ENCODE data around the gene CHPF. TPM values are rescaled to one million over a fixed set of nuclear protein-coding genes. Genes with fewer than 3 reads are reported as not detected.

The CHPF gene
- total RNA-seq, 1 experiment from 2014 or later = 13.8 TPM

DNA sequence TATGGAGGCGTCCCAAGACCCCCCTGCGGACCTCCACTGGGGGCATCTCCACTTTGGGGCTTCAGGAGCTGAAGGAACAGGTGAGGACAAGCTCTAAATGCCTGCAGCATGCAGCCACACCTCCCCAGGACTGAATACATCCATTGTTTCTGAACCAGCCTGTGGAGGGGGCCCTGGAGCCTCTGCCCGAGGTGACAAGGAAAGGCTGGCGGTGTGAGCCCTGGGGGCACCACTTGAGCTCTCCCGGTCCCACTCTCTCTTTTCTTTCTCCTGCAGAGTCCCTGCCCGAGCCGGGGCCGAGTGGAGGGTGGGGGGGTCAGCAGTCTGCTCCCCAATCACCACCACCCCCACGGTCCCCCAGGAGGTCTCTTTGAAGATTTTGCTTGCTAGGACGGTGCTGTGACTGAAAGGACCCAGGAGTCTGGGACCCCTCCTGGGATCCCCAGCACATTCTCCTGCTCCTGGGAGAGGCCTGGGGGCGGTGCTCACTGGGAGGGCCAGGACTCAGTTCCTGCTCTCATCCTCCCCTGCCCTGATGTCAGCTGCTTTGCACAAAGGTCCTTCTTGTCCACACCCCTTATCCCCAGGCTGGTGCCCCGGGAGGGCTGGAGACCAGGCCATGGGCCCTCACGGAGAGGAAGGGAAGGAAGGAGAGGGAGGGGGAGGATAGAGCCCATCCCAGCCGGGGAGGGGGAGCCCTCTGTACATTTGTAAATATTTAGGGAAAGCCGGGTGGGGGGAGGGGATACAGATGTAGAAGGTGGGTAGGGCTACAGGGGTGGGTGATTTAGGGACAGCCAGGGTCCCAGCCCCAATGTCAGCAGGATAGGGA, 5.7 kb downstream of the CHPF start:
- no peak for DNase-seq (ENCODE audit: low spot score)
- Histone ChIP-seq H3K4me3 (ENCODE audit: low read depth, low read length, poor library complexity, severe bottlenecking) (no peak overlapping the region), H3K36me3 (ENCODE audit: insufficient read depth, low read length, poor library complexity, severe bottlenecking) (peaks cover 3% of the 10 kb centered on the region), H3K27me3 (replicated peaks; ENCODE audit: insufficient read depth, low read depth, low read length, poor library complexity) (no peaks in the 10 kb centered on the region), H3K4me1 (ENCODE audit: insufficient read depth, low read length, poor library complexity, severe bottlenecking) (peaks cover 11% of the 10 kb centered on the region), H3K9me3 (ENCODE audit: low read depth, low read length, poor library complexity, severe bottlenecking) (no peaks in the 10 kb centered on the region), H3K27ac (ENCODE audit: low read depth, low read length, poor library complexity, severe bottlenecking) (peak overlapping the region; percentile 23)
- ChIA-PET CTCF (no interaction called here), POLR2A (ENCODE audit: low non-redundant PET) (no interaction called here)
- intact Hi-C loops (cut with micrococcal nuclease; ENCODE audit: unreplicated experiment) = no loop called here
- BruUV-seq (replicated peaks) = no TSS peak
- TF ChIP-seq EZH2 (IDR thresholded peaks at IDR 0.05; ENCODE audit: borderline replicate concordance, low read depth, low read length, poor library complexity, severe bottlenecking) = no peak
- TF ChIP-seq, protein P1, sequence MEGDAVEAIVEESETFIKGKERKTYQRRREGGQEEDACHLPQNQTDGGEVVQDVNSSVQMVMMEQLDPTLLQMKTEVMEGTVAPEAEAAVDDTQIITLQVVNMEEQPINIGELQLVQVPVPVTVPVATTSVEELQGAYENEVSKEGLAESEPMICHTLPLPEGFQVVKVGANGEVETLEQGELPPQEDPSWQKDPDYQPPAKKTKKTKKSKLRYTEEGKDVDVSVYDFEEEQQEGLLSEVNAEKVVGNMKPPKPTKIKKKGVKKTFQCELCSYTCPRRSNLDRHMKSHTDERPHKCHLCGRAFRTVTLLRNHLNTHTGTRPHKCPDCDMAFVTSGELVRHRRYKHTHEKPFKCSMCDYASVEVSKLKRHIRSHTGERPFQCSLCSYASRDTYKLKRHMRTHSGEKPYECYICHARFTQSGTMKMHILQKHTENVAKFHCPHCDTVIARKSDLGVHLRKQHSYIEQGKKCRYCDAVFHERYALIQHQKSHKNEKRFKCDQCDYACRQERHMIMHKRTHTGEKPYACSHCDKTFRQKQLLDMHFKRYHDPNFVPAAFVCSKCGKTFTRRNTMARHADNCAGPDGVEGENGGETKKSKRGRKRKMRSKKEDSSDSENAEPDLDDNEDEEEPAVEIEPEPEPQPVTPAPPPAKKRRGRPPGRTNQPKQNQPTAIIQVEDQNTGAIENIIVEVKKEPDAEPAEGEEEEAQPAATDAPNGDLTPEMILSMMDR (conservative IDR thresholded peaks at IDR 0.05; ENCODE audit: low read depth, low read length) = no peak

DNA sequence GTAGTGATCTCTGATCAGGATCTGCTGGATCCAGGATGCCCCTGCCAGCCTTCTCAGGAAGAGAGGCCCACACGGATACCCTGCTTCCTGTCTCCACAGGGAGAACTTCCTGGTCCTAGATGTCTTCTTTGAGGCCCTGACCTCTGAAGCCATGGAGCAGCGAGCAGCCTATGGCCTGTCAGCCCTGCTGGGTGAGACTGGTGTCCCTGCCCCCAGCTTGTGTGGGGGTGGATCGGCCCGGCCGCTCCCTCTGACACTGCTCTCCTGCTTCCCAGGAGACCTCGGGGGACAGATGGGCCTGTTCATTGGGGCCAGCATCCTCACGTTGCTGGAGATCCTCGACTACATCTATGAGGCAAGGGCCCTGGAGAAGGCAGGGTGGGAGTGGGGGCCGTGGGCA, 6.6 kb downstream of the CHPF start:
- intact Hi-C loops (cut with micrococcal nuclease; ENCODE audit: unreplicated experiment) = no loop called here
- Histone ChIP-seq H3K36me3 (ENCODE audit: insufficient read depth, low read length, poor library complexity, severe bottlenecking) (peaks cover 3% of the 10 kb centered on the region), H3K27ac (ENCODE audit: low read depth, low read length, poor library complexity, severe bottlenecking) (no peak overlapping the region), H3K4me1 (ENCODE audit: insufficient read depth, low read length, poor library complexity, severe bottlenecking) (peaks cover 6% of the 10 kb centered on the region), H3K4me3 (ENCODE audit: low read depth, low read length, poor library complexity, severe bottlenecking) (no peak overlapping the region), H3K27me3 (replicated peaks; ENCODE audit: insufficient read depth, low read depth, low read length, poor library complexity) (no peaks in the 10 kb centered on the region), H3K9me3 (ENCODE audit: low read depth, low read length, poor library complexity, severe bottlenecking) (no peaks in the 10 kb centered on the region)
- ChIA-PET CTCF (no interaction called here), POLR2A (ENCODE audit: low non-redundant PET) (no interaction called here)
- no peak for DNase-seq (ENCODE audit: low spot score)
- BruUV-seq (replicated peaks) = no TSS peak
- no peak for TF ChIP-seq EZH2 (IDR thresholded peaks at IDR 0.05; ENCODE audit: borderline replicate concordance, low read depth, low read length, poor library complexity, severe bottlenecking)
- TF ChIP-seq, protein P1 (conservative IDR thresholded peaks at IDR 0.05; ENCODE audit: low read depth, low read length) = no peak

DNA sequence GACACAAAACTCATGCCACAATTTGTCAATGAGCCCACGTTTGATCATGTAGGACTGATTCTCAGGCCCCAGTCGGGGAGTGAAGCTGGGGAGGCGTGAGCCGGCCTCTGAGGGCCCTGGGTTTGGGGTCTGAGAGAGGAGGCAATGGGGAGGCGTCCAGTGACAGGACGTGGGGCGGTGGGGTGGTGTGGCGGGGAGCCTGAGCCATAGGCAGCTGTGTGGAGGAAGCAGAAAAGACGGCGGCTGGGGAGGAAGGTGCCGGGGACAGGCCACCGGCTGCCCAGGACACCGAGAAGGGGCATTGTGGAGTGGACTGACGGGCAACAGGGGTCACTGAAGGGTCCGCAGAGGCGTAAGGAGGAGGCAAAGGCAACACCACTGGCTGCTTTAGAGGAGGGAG, 7.2 kb downstream of the CHPF start:
- no peaks in the 10 kb centered on the region for H3K9me3 ChIP-seq (ENCODE audit: low read depth, low read length, poor library complexity, severe bottlenecking)
- H3K36me3 ChIP-seq (ENCODE audit: insufficient read depth, low read length, poor library complexity, severe bottlenecking) = peaks cover 3% of the 10 kb centered on the region
- intact Hi-C loops (cut with micrococcal nuclease; ENCODE audit: unreplicated experiment) = no loop called here
- ChIA-PET CTCF (no interaction called here), POLR2A (ENCODE audit: low non-redundant PET) (no interaction called here)
- H3K4me1 ChIP-seq (ENCODE audit: insufficient read depth, low read length, poor library complexity, severe bottlenecking) = peaks cover 6% of the 10 kb centered on the region
- H3K27me3 ChIP-seq (replicated peaks; ENCODE audit: insufficient read depth, low read depth, low read length, poor library complexity) = no peaks in the 10 kb centered on the region
- BruUV-seq (replicated peaks) = no TSS peak
- TF ChIP-seq, protein P1 (conservative IDR thresholded peaks at IDR 0.05; ENCODE audit: low read depth, low read length) = no peak
- TF ChIP-seq EZH2 (IDR thresholded peaks at IDR 0.05; ENCODE audit: borderline replicate concordance, low read depth, low read length, poor library complexity, severe bottlenecking) = no peak
- no peak overlapping the region for H3K4me3 ChIP-seq (ENCODE audit: low read depth, low read length, poor library complexity, severe bottlenecking)
- DNase-seq (ENCODE audit: low spot score) = no peak
- H3K27ac ChIP-seq (ENCODE audit: low read depth, low read length, poor library complexity, severe bottlenecking) = no peak overlapping the region

All from A673 (cell line).